HG02623 (cell line): ENCODE results near the gene ABCB1.

Experiments used
- ATAC-seq: cut with Tn5 transposase; IDR thresholded peaks from one replicate; pipeline ENCODE4 v1.9.1; 2021; ENCODE audit warnings: moderate library complexity; ENCODE audit not compliant: unreplicated experiment

Gene ABCB1

GRCh38 chr7:87600130-87601124, at the start of gene ABCB1:
ABCB1 (minus strand) TSS chr7:87600884; CDS start chr7:87600184, 700 bp downstream.
- peak; percentile 58 for ATAC-seq

GRCh38 chr7:87648316-87648715, 47.6 kb upstream of the ABCB1 start:
- ATAC-seq: no peak

- no peak for ATAC-seq
Measured at GRCh38 chr7:87645446-87645845, 44.8 kb upstream of the ABCB1 start.

- no peak for ATAC-seq
Measured at GRCh38 chr7:87635921-87636320, 35.2 kb upstream of the ABCB1 start.

GRCh38 chr7:87628780-87629569, 28.3 kb upstream of the ABCB1 start:
- no peak for ATAC-seq

- peak; percentile 21 for ATAC-seq
Measured at GRCh38 chr7:87627634-87627994, 26.9 kb upstream of the ABCB1 start.

- no peak for ATAC-seq
Measured at GRCh38 chr7:87625101-87625500, 24.4 kb upstream of the ABCB1 start.

GRCh38 chr7:87624628-87625027, 23.9 kb upstream of the ABCB1 start:
- no peak for ATAC-seq

- ATAC-seq: no peak
Measured at GRCh38 chr7:87615197-87615596, 14.5 kb upstream of the ABCB1 start.

GRCh38 chr7:87609916-87610315, 9.2 kb upstream of the ABCB1 start:
- ATAC-seq: no peak

GRCh38 chr7:87608431-87608830, 7.7 kb upstream of the ABCB1 start:
- ATAC-seq: no peak

- ATAC-seq: no peak
Measured at GRCh38 chr7:87604264-87604663, 3.6 kb upstream of the ABCB1 start.

GRCh38 chr7:87599336-87599735, 1.3 kb downstream of the ABCB1 start:
- peak; percentile 97 for ATAC-seq

- ATAC-seq: no peak
Measured at GRCh38 chr7:87598234-87599009, 2.3 kb downstream of the ABCB1 start.

- ATAC-seq: no peak
Measured at GRCh38 chr7:87596696-87597095, 4.0 kb downstream of the ABCB1 start.

- no peak for ATAC-seq
Measured at GRCh38 chr7:87596136-87596535, 4.5 kb downstream of the ABCB1 start.

GRCh38 chr7:87592300-87592699, 8.4 kb downstream of the ABCB1 start:
- no peak for ATAC-seq

GRCh38 chr7:87591211-87591610, 9.5 kb downstream of the ABCB1 start:
- no peak for ATAC-seq

- no peak for ATAC-seq
Measured at GRCh38 chr7:87590578-87590977, 10.1 kb downstream of the ABCB1 start.

- no peak for ATAC-seq
Measured at GRCh38 chr7:87589631-87590030, 11.1 kb downstream of the ABCB1 start.

- no peak for ATAC-seq
Measured at GRCh38 chr7:87581723-87582122, 19.0 kb downstream of the ABCB1 start.
